GM23338 (cell line): Measurements from ENCODE around the gene FAM43A. TPM values are rescaled to one million over a fixed set of nuclear protein-coding genes. Genes with fewer than 3 reads are reported as not detected.

ENCODE experiments used
- ATAC-seq: fragments of 200-7000 bp; cut with Tn5 transposase; 3 replicates; pipeline ENCODE4 v1.9.1; 2020
- DNase-seq: peaks from one replicate; pipeline ENCODE4 v3.0.0-alpha.2; 2015; ENCODE audit warnings: low spot score
- H2AFZ ChIP-seq: fragments of 200-600 bp; sonication (generic); 2 replicates; pipeline ENCODE4 v1.8.0; 2016; ENCODE audit warnings: antibody characterized with exemption, mild to moderate bottlenecking, moderate library complexity
- H3F3A ChIP-seq: fragments of 200-600 bp; sonication (generic); replicated peaks from 2 replicates; pipeline ENCODE4 v1.8.0; 2017; ENCODE audit warnings: antibody characterized with exemption, mixed run types, low read depth
- H3K27ac ChIP-seq: fragments of 200-600 bp; sonication (generic); 2 replicates; pipeline ENCODE4 v1.6.1; 2016; ENCODE audit warnings: low read depth
- H3K27me3 ChIP-seq: fragments of 200-600 bp; sonication (generic); 2 replicates; pipeline ENCODE4 v1.8.0; 2016; ENCODE audit warnings: mild to moderate bottlenecking, mixed run types, moderate library complexity; ENCODE audit not compliant: insufficient read depth
- H3K36me3 ChIP-seq: fragments of 200-600 bp; sonication (generic); 2 replicates; pipeline ENCODE4 v1.8.0; 2016; ENCODE audit warnings: mild to moderate bottlenecking; ENCODE audit not compliant: insufficient read depth
- H3K4me1 ChIP-seq: fragments of 200-600 bp; sonication (generic); 2 replicates; pipeline ENCODE4 v1.8.0; 2016; ENCODE audit warnings: mild to moderate bottlenecking, moderate library complexity; ENCODE audit not compliant: insufficient read depth
- H3K4me2 ChIP-seq: fragments of 200-600 bp; sonication (generic); 2 replicates; pipeline ENCODE4 v1.7.1; 2017; ENCODE audit warnings: mixed run types
- H3K4me3 ChIP-seq: fragments of 200-600 bp; sonication (generic); 2 replicates; pipeline ENCODE4 v1.6.1; 2016; ENCODE audit warnings: mixed run types
- H3K79me2 ChIP-seq: fragments of 200-600 bp; sonication (generic); replicated peaks from 2 replicates; pipeline ENCODE4 v1.8.0; 2017; ENCODE audit warnings: mild to moderate bottlenecking; ENCODE audit not compliant: insufficient read depth
- H3K9me2 ChIP-seq: fragments of 200-600 bp; sonication (generic); 2 replicates; pipeline ENCODE4 v1.8.0; 2017; ENCODE audit not compliant: insufficient read depth
- H4K20me1 ChIP-seq: fragments of 200-600 bp; sonication (generic); replicated peaks from 2 replicates; pipeline ENCODE4 v1.8.0; 2017; ENCODE audit warnings: mild to moderate bottlenecking; ENCODE audit not compliant: insufficient read depth
- H3K27ac Mint-ChIP-seq: 2 replicates; pipeline ENCODE4 v1.8.0; 2020; ENCODE audit warnings: inconsistent platforms, mild to moderate bottlenecking, moderate library complexity, mixed read lengths
- H3K27me3 Mint-ChIP-seq: 3 replicates; pipeline ENCODE4 v1.8.0; 2022; ENCODE audit warnings: low read depth, mild to moderate bottlenecking, moderate library complexity, mixed read lengths, inconsistent platforms; ENCODE audit not compliant: insufficient read depth, poor library complexity
- H3K36me3 Mint-ChIP-seq: 3 replicates; pipeline ENCODE4 v1.8.0; 2021; ENCODE audit warnings: low read depth, mild to moderate bottlenecking, inconsistent platforms, moderate library complexity, mixed read lengths
- H3K4me1 Mint-ChIP-seq: 3 replicates; pipeline ENCODE4 v1.8.0; 2020; ENCODE audit warnings: mild to moderate bottlenecking, inconsistent platforms, mixed read lengths
- H3K4me3 Mint-ChIP-seq: 3 replicates; pipeline ENCODE4 v1.8.0; 2021; ENCODE audit warnings: moderate library complexity, mild to moderate bottlenecking, inconsistent platforms, mixed read lengths
- H3K9me3 Mint-ChIP-seq: 3 replicates; pipeline ENCODE4 v1.8.0; 2020; ENCODE audit warnings: moderate library complexity, mild to moderate bottlenecking, inconsistent platforms, mixed read lengths
- CREB1 ChIP-seq: fragments of 250-450 bp; sonication (Bioruptor Pico); IDR thresholded peaks from 2 replicates; pipeline ENCODE4 v1.5.0; 2020; ENCODE audit warnings: low read depth, mild to moderate bottlenecking, moderate library complexity
- EZH2 ChIP-seq: fragments of 200-600 bp; sonication (generic); IDR thresholded peaks from one replicate; pipeline ENCODE4 v1.8.0; 2017; ENCODE audit warnings: antibody characterized with exemption, mild to moderate bottlenecking, low read depth; ENCODE audit not compliant: unreplicated experiment
- EZH2phosphoT487 ChIP-seq: fragments of 200-600 bp; sonication (generic); IDR thresholded peaks from one replicate; pipeline ENCODE4 v1.8.1; 2018; ENCODE audit warnings: antibody characterized with exemption; ENCODE audit not compliant: unreplicated experiment
- JUNB ChIP-seq: IDR thresholded peaks from one replicate; pipeline ENCODE4 v1.6.1; 2016; ENCODE audit warnings: antibody characterized with exemption; ENCODE audit not compliant: unreplicated experiment
- NANOG ChIP-seq: IDR thresholded peaks from 2 replicates; pipeline ENCODE4 v1.6.1; 2016; ENCODE audit warnings: antibody characterized with exemption, borderline replicate concordance
- POLR2AphosphoS5 ChIP-seq: IDR thresholded peaks from 2 replicates; pipeline ENCODE4 v1.6.1; 2016; ENCODE audit warnings: antibody characterized with exemption, low read depth
- STAT1 ChIP-seq: IDR thresholded peaks from one replicate; pipeline ENCODE4 v1.6.1; 2016; ENCODE audit warnings: antibody characterized with exemption; ENCODE audit not compliant: unreplicated experiment
- ZNF114 ChIP-seq: fragments of 250-450 bp; sonication (Bioruptor Pico); IDR thresholded peaks from 2 replicates; pipeline ENCODE4 v1.5.0; 2020; ENCODE audit warnings: mild to moderate bottlenecking, moderate library complexity
- ZNF331 ChIP-seq: fragments of 250-450 bp; sonication (Bioruptor Pico); IDR thresholded peaks from 2 replicates; pipeline ENCODE4 v1.5.0; 2020; ENCODE audit warnings: low read depth, mild to moderate bottlenecking, moderate library complexity
- polyA plus RNA-seq: library from polyadenylated mRNA; unstranded; fragments of >200 nt; fragmentation: Nextera tagmentation; extraction: Ambion mirVana; gene quantifications from 2 replicates; pipeline ENCODE4 v1.2.1, GENCODE V29; 2016
- total RNA-seq: library from RNA; depleted of rRNA; stranded (reverse); fragments of >200 nt; shearing (Covaris generic); gene quantifications from 2 replicates; pipeline ENCODE4 v1.2.3, GENCODE V29; 2014
- TF ChIP-seq, protein P1 (sequence below): IDR thresholded peaks from one replicate; pipeline ENCODE4 v1.6.1; 2018; ENCODE audit warnings: antibody characterized with exemption; ENCODE audit not compliant: unreplicated experiment
- TF ChIP-seq, protein P2 (sequence below), 2 experiments: fragments of 200-600 bp in 1 of 2; sonication (generic) in 1 of 2; conservative IDR thresholded peaks; 2 replicates each; pipeline versions ENCODE4 v1.5.1 to v1.6.1; 2016 to 2017; ENCODE audit warnings: antibody characterized with exemption in 2 of 2, low read depth in 2 of 2, mild to moderate bottlenecking in 2 of 2, moderate library complexity in 1 of 2
- TF ChIP-seq, protein P3 (sequence below): IDR thresholded peaks from 2 replicates; pipeline ENCODE4 v1.6.1; 2016; ENCODE audit warnings: antibody characterized with exemption

Gene FAM43A
- total and polyA plus RNA-seq, 2 experiments from 2014 or later: 2.4 to 6.4 TPM

DNA sequence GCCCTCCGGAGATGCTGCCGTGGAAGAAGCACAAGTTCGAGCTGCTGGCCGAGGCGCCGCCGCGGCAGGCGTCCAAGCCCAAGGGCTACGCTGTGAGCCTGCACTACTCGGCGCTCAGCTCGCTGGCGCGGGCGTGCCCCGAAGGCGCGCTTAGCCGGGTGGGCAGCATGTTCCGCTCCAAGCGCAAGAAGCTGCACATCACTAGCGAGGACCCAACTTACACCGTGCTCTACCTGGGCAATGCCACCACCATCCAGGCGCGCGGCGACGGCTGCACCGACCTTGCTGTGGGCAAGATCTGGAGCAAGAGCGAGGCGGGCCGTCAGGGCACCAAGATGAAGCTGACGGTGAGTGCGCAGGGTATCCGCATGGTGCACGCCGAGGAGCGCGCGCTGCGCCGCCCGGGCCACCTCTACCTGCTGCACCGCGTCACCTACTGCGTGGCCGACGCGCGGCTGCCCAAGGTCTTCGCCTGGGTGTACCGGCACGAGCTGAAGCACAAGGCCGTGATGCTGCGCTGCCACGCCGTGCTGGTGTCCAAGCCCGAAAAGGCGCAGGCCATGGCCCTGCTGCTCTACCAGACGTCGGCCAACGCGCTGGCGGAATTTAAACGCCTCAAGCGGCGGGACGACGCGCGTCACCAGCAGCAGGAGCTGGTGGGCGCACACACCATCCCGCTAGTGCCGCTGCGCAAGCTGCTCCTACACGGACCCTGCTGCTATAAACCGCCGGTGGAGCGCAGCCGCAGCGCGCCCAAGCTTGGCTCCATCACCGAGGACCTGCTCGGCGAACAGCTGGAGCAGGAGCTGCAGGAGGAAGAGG is 1.3 kb downstream of the FAM43A start:
- H3K4me1 Mint-ChIP-seq: peaks cover 33% of the 10 kb centered on the region
- no peak overlapping the region for H3K27ac ChIP-seq
- no peaks in the 10 kb centered on the region; the same call in 1 of the 2 replicates for H3F3A ChIP-seq
- no peaks in the 10 kb centered on the region for H3K79me2 ChIP-seq
- H3K4me3 Mint-ChIP-seq: peak overlapping the region; percentile 86
- H3K36me3 Mint-ChIP-seq: no peaks in the 10 kb centered on the region; the same call in 2 of the 3 replicates
- peak; percentile 76 for DNase-seq
- H3K4me3 ChIP-seq: peak overlapping the region; percentile 69
- peaks cover 14% of the 10 kb centered on the region for H3K4me1 ChIP-seq
- peaks cover 25% of the 10 kb centered on the region for H3K27me3 Mint-ChIP-seq
- H3K4me2 ChIP-seq: peak overlapping the region; percentile 95
- peak overlapping the region; percentile 96 for H2AFZ ChIP-seq
- peaks cover 43% of the 10 kb centered on the region for H3K27me3 ChIP-seq
- no peaks in the 10 kb centered on the region; the same call in 1 of the 2 replicates for H4K20me1 ChIP-seq
- TF ChIP-seq, protein P1, sequence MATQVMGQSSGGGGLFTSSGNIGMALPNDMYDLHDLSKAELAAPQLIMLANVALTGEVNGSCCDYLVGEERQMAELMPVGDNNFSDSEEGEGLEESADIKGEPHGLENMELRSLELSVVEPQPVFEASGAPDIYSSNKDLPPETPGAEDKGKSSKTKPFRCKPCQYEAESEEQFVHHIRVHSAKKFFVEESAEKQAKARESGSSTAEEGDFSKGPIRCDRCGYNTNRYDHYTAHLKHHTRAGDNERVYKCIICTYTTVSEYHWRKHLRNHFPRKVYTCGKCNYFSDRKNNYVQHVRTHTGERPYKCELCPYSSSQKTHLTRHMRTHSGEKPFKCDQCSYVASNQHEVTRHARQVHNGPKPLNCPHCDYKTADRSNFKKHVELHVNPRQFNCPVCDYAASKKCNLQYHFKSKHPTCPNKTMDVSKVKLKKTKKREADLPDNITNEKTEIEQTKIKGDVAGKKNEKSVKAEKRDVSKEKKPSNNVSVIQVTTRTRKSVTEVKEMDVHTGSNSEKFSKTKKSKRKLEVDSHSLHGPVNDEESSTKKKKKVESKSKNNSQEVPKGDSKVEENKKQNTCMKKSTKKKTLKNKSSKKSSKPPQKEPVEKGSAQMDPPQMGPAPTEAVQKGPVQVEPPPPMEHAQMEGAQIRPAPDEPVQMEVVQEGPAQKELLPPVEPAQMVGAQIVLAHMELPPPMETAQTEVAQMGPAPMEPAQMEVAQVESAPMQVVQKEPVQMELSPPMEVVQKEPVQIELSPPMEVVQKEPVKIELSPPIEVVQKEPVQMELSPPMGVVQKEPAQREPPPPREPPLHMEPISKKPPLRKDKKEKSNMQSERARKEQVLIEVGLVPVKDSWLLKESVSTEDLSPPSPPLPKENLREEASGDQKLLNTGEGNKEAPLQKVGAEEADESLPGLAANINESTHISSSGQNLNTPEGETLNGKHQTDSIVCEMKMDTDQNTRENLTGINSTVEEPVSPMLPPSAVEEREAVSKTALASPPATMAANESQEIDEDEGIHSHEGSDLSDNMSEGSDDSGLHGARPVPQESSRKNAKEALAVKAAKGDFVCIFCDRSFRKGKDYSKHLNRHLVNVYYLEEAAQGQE: no peak
- TF ChIP-seq, protein P2, sequence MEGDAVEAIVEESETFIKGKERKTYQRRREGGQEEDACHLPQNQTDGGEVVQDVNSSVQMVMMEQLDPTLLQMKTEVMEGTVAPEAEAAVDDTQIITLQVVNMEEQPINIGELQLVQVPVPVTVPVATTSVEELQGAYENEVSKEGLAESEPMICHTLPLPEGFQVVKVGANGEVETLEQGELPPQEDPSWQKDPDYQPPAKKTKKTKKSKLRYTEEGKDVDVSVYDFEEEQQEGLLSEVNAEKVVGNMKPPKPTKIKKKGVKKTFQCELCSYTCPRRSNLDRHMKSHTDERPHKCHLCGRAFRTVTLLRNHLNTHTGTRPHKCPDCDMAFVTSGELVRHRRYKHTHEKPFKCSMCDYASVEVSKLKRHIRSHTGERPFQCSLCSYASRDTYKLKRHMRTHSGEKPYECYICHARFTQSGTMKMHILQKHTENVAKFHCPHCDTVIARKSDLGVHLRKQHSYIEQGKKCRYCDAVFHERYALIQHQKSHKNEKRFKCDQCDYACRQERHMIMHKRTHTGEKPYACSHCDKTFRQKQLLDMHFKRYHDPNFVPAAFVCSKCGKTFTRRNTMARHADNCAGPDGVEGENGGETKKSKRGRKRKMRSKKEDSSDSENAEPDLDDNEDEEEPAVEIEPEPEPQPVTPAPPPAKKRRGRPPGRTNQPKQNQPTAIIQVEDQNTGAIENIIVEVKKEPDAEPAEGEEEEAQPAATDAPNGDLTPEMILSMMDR (conservative IDR thresholded peaks at IDR 0.05; ENCODE audit: low read depth in 2 of 2): no peak
- TF ChIP-seq EZH2phosphoT487 (no peak), STAT1 (no peak), EZH2 (peak; percentile 36), CREB1 (CRISPR knock-in tag) (0 out of 2 replicates have a peak, but pooled peaks have one; percentile 50)
- no peaks in the 10 kb centered on the region for H3K36me3 ChIP-seq
- peak; percentile 41 for ATAC-seq
- H3K9me3 Mint-ChIP-seq: no peaks in the 10 kb centered on the region
- no peak overlapping the region for H3K27ac Mint-ChIP-seq
- no peaks in the 10 kb centered on the region for H3K9me2 ChIP-seq

DNA sequence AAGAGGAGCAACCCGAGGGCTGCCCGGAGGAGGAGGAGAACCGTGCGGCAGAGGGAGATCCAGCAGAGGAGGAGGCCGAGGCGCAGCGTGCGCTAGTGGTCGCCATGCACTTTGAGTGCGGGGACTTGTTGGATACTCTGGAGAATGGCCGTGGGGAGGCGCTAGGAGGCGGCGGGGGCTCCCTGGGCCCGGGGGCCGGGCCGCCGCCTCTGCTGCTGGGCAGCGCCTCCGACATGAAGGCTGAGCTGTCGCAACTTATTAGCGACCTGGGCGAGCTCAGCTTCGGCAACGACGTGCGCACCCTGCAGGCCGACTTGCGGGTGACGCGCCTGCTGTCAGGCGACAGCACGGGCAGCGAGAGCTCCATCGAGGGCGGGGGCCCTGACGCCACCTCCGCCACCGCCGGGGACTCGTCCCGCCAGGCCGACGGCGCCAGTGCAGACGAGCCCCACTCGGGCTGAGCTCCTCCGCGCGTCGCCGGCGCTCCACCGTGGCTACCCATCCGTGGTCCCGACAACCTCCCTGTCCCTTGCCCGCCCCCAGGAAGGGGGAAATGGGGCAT is 2.0 kb downstream of the FAM43A start:
- Histone ChIP-seq H3K27ac (no peak overlapping the region), H3K4me3 (peak overlapping the region; percentile 69), H3F3A (no peaks in the 10 kb centered on the region; the same call in 1 of the 2 replicates), H4K20me1 (no peaks in the 10 kb centered on the region; the same call in 1 of the 2 replicates), H3K79me2 (no peaks in the 10 kb centered on the region), H2AFZ (peak overlapping the region; percentile 96), H3K4me1 (peaks cover 14% of the 10 kb centered on the region), H3K27me3 (peaks cover 43% of the 10 kb centered on the region), H3K36me3 (no peaks in the 10 kb centered on the region), H3K4me2 (peak overlapping the region; percentile 95), H3K9me2 (no peaks in the 10 kb centered on the region)
- DNase-seq (peak; percentile 91), ATAC-seq (peak; percentile 59)
- Mint-ChIP-seq H3K36me3 (no peaks in the 10 kb centered on the region; the same call in 2 of the 3 replicates), H3K27ac (no peak overlapping the region), H3K4me3 (peak overlapping the region; percentile 86), H3K27me3 (peaks cover 25% of the 10 kb centered on the region), H3K4me1 (peaks cover 31% of the 10 kb centered on the region), H3K9me3 (no peaks in the 10 kb centered on the region)
- TF ChIP-seq, protein P3, sequence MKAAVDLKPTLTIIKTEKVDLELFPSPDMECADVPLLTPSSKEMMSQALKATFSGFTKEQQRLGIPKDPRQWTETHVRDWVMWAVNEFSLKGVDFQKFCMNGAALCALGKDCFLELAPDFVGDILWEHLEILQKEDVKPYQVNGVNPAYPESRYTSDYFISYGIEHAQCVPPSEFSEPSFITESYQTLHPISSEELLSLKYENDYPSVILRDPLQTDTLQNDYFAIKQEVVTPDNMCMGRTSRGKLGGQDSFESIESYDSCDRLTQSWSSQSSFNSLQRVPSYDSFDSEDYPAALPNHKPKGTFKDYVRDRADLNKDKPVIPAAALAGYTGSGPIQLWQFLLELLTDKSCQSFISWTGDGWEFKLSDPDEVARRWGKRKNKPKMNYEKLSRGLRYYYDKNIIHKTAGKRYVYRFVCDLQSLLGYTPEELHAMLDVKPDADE: no peak
- TF ChIP-seq CREB1 (CRISPR knock-in tag) (peak; percentile 81), ZNF114 (CRISPR knock-in tag) (no peak), STAT1 (no peak), EZH2phosphoT487 (no peak), JUNB (no peak), ZNF331 (CRISPR knock-in tag) (no peak), NANOG (no peak), POLR2AphosphoS5 (peak; percentile 29; the same call in 1 of the 2 replicates)
- TF ChIP-seq, protein P2 (conservative IDR thresholded peaks at IDR 0.05; ENCODE audit: low read depth in 2 of 2): peak; percentile 40 to 56; a peak in 3 of 4 replicates
